K562 (cell line): ENCODE results near the gene MECP2. TPM values are rescaled to one million over a fixed set of nuclear protein-coding genes. Genes with fewer than 3 reads are reported as not detected.

Experiments
- ATAC-seq: fragments of 200-7000 bp; cut with Tn5 transposase; 3 replicates; pipeline ENCODE4 v1.9.1; 2020; ENCODE audit warnings: moderate library complexity
- BruUV-seq: library from RNA; stranded (reverse); fragments of 400-500 nt; replicated peaks from 2 replicates; lab custom pipeline; 2021; lab: Mats Ljungman, UMichigan
- CTCF ChIA-PET: fragments of 300-600 bp; formaldehyde crosslinking; extraction: SDS; loops from one replicate; lab custom pipeline; 2021; ENCODE audit warnings: low intra/inter-chr PET ratio; lab: Yijun Ruan, JAX
- POLR2A ChIA-PET: fragments of 300-600, 350-650 bp; sonication (Branson Sonifier 250); formaldehyde crosslinking; extraction: SDS; loops from one replicate; lab custom pipeline; 2021; ENCODE audit warnings: antibody characterized with exemption, inconsistent platforms; lab: Yijun Ruan, JAX
- DNase-seq, 4 experiments: peaks; one replicate each; pipeline versions ENCODE4 v3.0.0 to v3.0.0-alpha.2; 2011 to 2018; ENCODE audit warnings: low spot score in 3 of 4, mixed read lengths in 3 of 4; ENCODE audit errors: extremely low read depth in 1 of 4
- FAIRE-seq: peaks from 2 replicates; lab custom pipeline; 2011; peaks lifted over from hg19 to GRCh38; lab: Jason Lieb, UNC
- H2AFZ ChIP-seq: 2 replicates; pipeline ENCODE4 v1.6.0; 2011; ENCODE audit warnings: low read depth, low read length, control low read depth, inconsistent platforms
- H3K27ac ChIP-seq: fragments of 200-600 bp; 3 replicates; pipeline ENCODE4 v1.8.0; 2011; ENCODE audit warnings: low read depth, mild to moderate bottlenecking, control low read depth, inconsistent platforms, low read length, moderate library complexity, mixed read lengths; ENCODE audit errors: extremely low read depth
- H3K27me3 ChIP-seq, 2 experiments: fragments of 300-600 bp in 1 of 2; 2 replicates in 1 of 2; 3 replicates in 1 of 2; pipeline versions ENCODE4 v1.6.0 to v1.8.0; 2011; ENCODE audit warnings: inconsistent platforms in 2 of 2, low read length in 2 of 2, mild to moderate bottlenecking in 1 of 2, mixed read lengths in 1 of 2, moderate library complexity in 1 of 2; ENCODE audit not compliant: control insufficient read depth in 2 of 2, insufficient read depth in 2 of 2
- H3K36me3 ChIP-seq: fragments of 300-600 bp; 3 replicates; pipeline ENCODE4 v1.8.0; 2011; ENCODE audit warnings: mild to moderate bottlenecking, low read length, inconsistent platforms; ENCODE audit not compliant: control insufficient read depth, insufficient read depth
- H3K4me1 ChIP-seq, 2 experiments: fragments of 200-600 bp in 1 of 2; replicated peaks in 1 of 2; 2 replicates in 1 of 2; 3 replicates in 1 of 2; pipeline versions ENCODE4 v1.5.1 to v1.8.0; 2011; ENCODE audit warnings: inconsistent platforms in 2 of 2, low read length in 2 of 2, mild to moderate bottlenecking in 1 of 2, mixed read lengths in 1 of 2, moderate library complexity in 1 of 2; ENCODE audit not compliant: control insufficient read depth in 2 of 2, insufficient read depth in 2 of 2
- H3K4me2 ChIP-seq: 2 replicates; pipeline ENCODE4 v1.6.1; 2011; ENCODE audit warnings: low read length, control low read depth, inconsistent platforms, mixed read lengths; ENCODE audit not compliant: insufficient read depth
- H3K4me3 ChIP-seq: fragments of 200-600 bp; sonication (generic), shearing (Covaris generic); 2 replicates; pipeline ENCODE4 v1.5.1; 2016; ENCODE audit warnings: control low read depth, inconsistent platforms
- H3K79me2 ChIP-seq: fragments of 200-600 bp; 3 replicates; pipeline ENCODE4 v1.8.0; 2011; ENCODE audit warnings: low read length, inconsistent platforms; ENCODE audit not compliant: control insufficient read depth, insufficient read depth
- H3K9ac ChIP-seq, 2 experiments: 2 replicates each; pipeline versions ENCODE4 v1.6.0 to v1.6.1; 2011; ENCODE audit warnings: low read depth in 2 of 2, low read length in 2 of 2, control low read depth in 1 of 2, inconsistent platforms in 1 of 2, mild to moderate bottlenecking in 1 of 2, mixed read lengths in 1 of 2; ENCODE audit not compliant: insufficient read depth in 1 of 2
- H3K9me1 ChIP-seq: one replicate; pipeline ENCODE4 v1.6.0; 2011; ENCODE audit warnings: inconsistent platforms, mild to moderate bottlenecking, low read length, moderate library complexity; ENCODE audit not compliant: control insufficient read depth, insufficient read depth
- H3K9me3 ChIP-seq: replicated peaks from 2 replicates; pipeline ENCODE4 v1.5.1; 2011; ENCODE audit warnings: low read depth, low read length, inconsistent platforms; ENCODE audit not compliant: control insufficient read depth, insufficient read depth
- H4K20me1 ChIP-seq: replicated peaks from 2 replicates; pipeline ENCODE4 v1.6.1; 2011; ENCODE audit warnings: low read length, inconsistent platforms, mixed read lengths; ENCODE audit not compliant: control insufficient read depth, insufficient read depth
- BRD4 ChIP-seq: fragments of 200-600 bp; sonication (generic); IDR thresholded peaks from 2 replicates; pipeline ENCODE4 v1.6.1; 2017; ENCODE audit warnings: inconsistent platforms
- CBFA2T2 ChIP-seq: fragments of 450-650 bp; conservative IDR thresholded peaks from 2 replicates; pipeline ENCODE4 v1.6.1; 2017; ENCODE audit warnings: mild to moderate bottlenecking
- DEAF1 ChIP-seq: fragments of 450-650 bp; formaldehyde crosslinking; IDR thresholded peaks from 2 replicates; pipeline ENCODE4 v1.4.0; 2020; ENCODE audit warnings: mild to moderate bottlenecking, moderate library complexity
- GABPA ChIP-seq: fragments of 200-800 bp; sonication (Bioruptor generic); conservative IDR thresholded peaks from 2 replicates; pipeline ENCODE4 v1.6.1; 2016; ENCODE audit warnings: low read depth, missing genetic modification characterization, missing compliant biosample characterization
- KHSRP ChIP-seq: fragments of 450-650 bp; IDR thresholded peaks from 2 replicates; pipeline ENCODE4 v1.6.1; 2017
- KLF10 ChIP-seq: fragments of 250-450 bp; sonication (Bioruptor Pico); IDR thresholded peaks from 2 replicates; pipeline ENCODE4 v1.6.1; 2021; ENCODE audit warnings: matching md5 sums
- MTA1 ChIP-seq: fragments of 450-650 bp; IDR thresholded peaks from 2 replicates; pipeline ENCODE4 v1.6.1; 2017; ENCODE audit warnings: borderline replicate concordance
- NFIX ChIP-seq: fragments of 250-450 bp; sonication (Bioruptor Pico); IDR thresholded peaks from 2 replicates; pipeline ENCODE4 v1.4.0; 2020; ENCODE audit warnings: low read depth, mild to moderate bottlenecking, moderate library complexity
- NR2C2 ChIP-seq, 2 experiments: fragments of 200-800 bp in 1 of 2; sonication (Bioruptor generic) in 1 of 2; sonication (generic) in 1 of 2; formaldehyde crosslinking in 1 of 2; IDR thresholded peaks; 2 replicates each; pipeline versions ENCODE4 v1.6.1 to v1.8.0; 2016 to 2022; ENCODE audit warnings: mild to moderate bottlenecking in 1 of 2, missing compliant biosample characterization in 1 of 2, missing genetic modification characterization in 1 of 2, missing genetic modification reagents in 1 of 2
- SETDB1 ChIP-seq: IDR thresholded peaks from one replicate; pipeline ENCODE4 v1.6.1; 2012; ENCODE audit warnings: low read length, control low read depth, inconsistent platforms
- SRF ChIP-seq, 2 experiments: fragments of 250-450, 450-650 bp in 1 of 2; sonication (Bioruptor Pico) in 1 of 2; sonication (generic) in 1 of 2; formaldehyde crosslinking; IDR thresholded peaks; 2 replicates each; pipeline versions ENCODE4 v1.5.0 to v1.5.1; 2020 to 2022; ENCODE audit warnings: mild to moderate bottlenecking in 1 of 2, missing genetic modification reagents in 1 of 2
- ZMIZ1 ChIP-seq, 2 experiments: fragments of 150-350 bp in 1 of 2; IDR thresholded peaks; 2 replicates each; pipeline ENCODE4 v1.6.1; 2012 to 2016; ENCODE audit warnings: low read depth in 2 of 2, low read length in 2 of 2, mild to moderate bottlenecking in 1 of 2, moderate library complexity in 1 of 2
- ZNF146 ChIP-seq: IDR thresholded peaks from one replicate; pipeline ENCODE4 v1.6.1; 2018; ENCODE audit warnings: missing compliant biosample characterization; ENCODE audit not compliant: unreplicated experiment
- ZNF384 ChIP-seq: IDR thresholded peaks from 2 replicates; pipeline ENCODE4 v1.6.1; 2012; ENCODE audit warnings: low read depth, low read length, improper control_type of control experiment
- ZNF785 ChIP-seq: fragments of 250-450 bp; sonication (Bioruptor Pico); IDR thresholded peaks from 2 replicates; pipeline ENCODE4 v1.4.0; 2020; ENCODE audit warnings: mild to moderate bottlenecking
- ZZZ3 ChIP-seq: fragments of 450-650 bp; IDR thresholded peaks from 2 replicates; pipeline ENCODE4 v1.6.1; 2016; ENCODE audit warnings: antibody characterized with exemption, mild to moderate bottlenecking, moderate library complexity
- WGBS: fragments of 100-300 bp; shearing (Covaris generic); methylation state at CpG from one replicate; pipeline ENCODE4 v1.1.6; 2016; ENCODE audit warnings: low coverage, mixed read lengths; ENCODE audit not compliant: insufficient coverage; ENCODE audit errors: missing lambda C conversion rate; 5-methylcytosine and 5-hydroxymethylcytosine counted together
- in situ Hi-C: fragments of 300-500 bp; cut with MboI; formaldehyde crosslinking; loops from 4 replicates; pipeline ENCODE4 v1.15.0; 2018; ENCODE audit warnings: inconsistent platforms, mixed read lengths
- intact Hi-C: fragments of 100-400 bp; cut with micrococcal nuclease; formaldehyde crosslinking; loops from 2 replicates; pipeline ENCODE4 v1.14.2; 2022
- polyA plus RNA-seq, 8 experiments: library from polyadenylated mRNA; depleted of rRNA in 4 of 8; stranded (reverse) in 5 of 8; unstranded in 3 of 8; fragments of >200 nt; fragmentation: Nextera tagmentation in 2 of 8; fragmentation: Illumina TruSeq in 1 of 8; extraction: Ambion mirVana in 2 of 8; extraction: Trizol in 1 of 8; gene quantifications; 2 replicates each; pipeline versions ENCODE4 v1.2.1 to v1.2.3, GENCODE V29; 2011 to 2014; ENCODE audit warnings: inconsistent platforms in 1 of 8, missing spikeins in 1 of 8
- total RNA-seq, 7 experiments: library from RNA; depleted of rRNA in 6 of 7; stranded (reverse); fragments of >200 nt in 6 of 7; fragmentation: Illumina TruSeq in 2 of 7; extraction: Trizol in 2 of 7; gene quantifications; 2 replicates each; pipeline versions ENCODE4 v1.2.1 to v1.2.3, GENCODE V29; 2011 to 2021; ENCODE audit warnings: low replicate concordance in 1 of 7

MECP2 gene
- total and polyA plus RNA-seq, 9 of the 15 experiments (the other 6 are each of a cell fraction or from before 2014, with no cell fraction given) = 2.1 to 50.9 (median 30.5) TPM

- no TSS peak for BruUV-seq
- Histone ChIP-seq H3K27me3 (no peaks in the 10 kb centered on the region), H3K36me3 (peaks cover 5% of the 10 kb centered on the region; the same call in 1 of the 3 replicates), H3K9me1 (no peaks in the 10 kb centered on the region), H3K4me3 (no peak overlapping the region), H3K9ac (no peak overlapping the region), H3K9me3 (no peaks in the 10 kb centered on the region), H3K79me2 (no peaks in the 10 kb centered on the region), H4K20me1 (no peaks in the 10 kb centered on the region), H2AFZ (no peak overlapping the region), H3K4me1 (peaks cover 12 to 17% of the 10 kb centered on the region in 2 experiments; a peak in 4 of 5 replicates), H3K4me2 (no peak overlapping the region), H3K27ac (no peak overlapping the region)
- ChIA-PET POLR2A (interaction anchor here (0.7 kb wide), 2 partner anchors 13 to 49 kb away, joined by 4 to 5 read pairs; no protein-coding TSS in a partner anchor), CTCF (no interaction called here)
- in situ Hi-C loops = no loop called here
- WGBS = 88% methylated on average over 5 of the region's 19 CpGs
- intact Hi-C loops = no loop called here
- FAIRE-seq (no peak), DNase-seq (no peak), ATAC-seq (no peak)
- TF ChIP-seq ZNF384 = no peak
- TF ChIP-seq ZMIZ1 (IDR thresholded peaks at IDR 0.05; ENCODE audit: low read depth in 2 of 2, low read length in 2 of 2) = no peak
- no peak for TF ChIP-seq ZNF146 (CRISPR knock-in tag)
- TF ChIP-seq DEAF1 = no peak
- no peak for TF ChIP-seq MTA1
- no peak for TF ChIP-seq SETDB1
- no peak for TF ChIP-seq GABPA (tag)
- TF ChIP-seq ZNF785 = no peak
- no peak for TF ChIP-seq NFIX (CRISPR knock-in tag)
- no peak for TF ChIP-seq SRF (CRISPR knock-in tag; IDR thresholded peaks at IDR 0.05)
- no peak for TF ChIP-seq BRD4
- no peak for TF ChIP-seq KLF10 (CRISPR knock-in tag)
- TF ChIP-seq ZZZ3 = no peak
- no peak for TF ChIP-seq KHSRP
- no peak for TF ChIP-seq CBFA2T2
- no peak for TF ChIP-seq NR2C2 (CRISPR knock-in tag; IDR thresholded peaks at IDR 0.05)
- TF ChIP-seq NR2C2 (tag; IDR thresholded peaks at IDR 0.05) = no peak
Measured at GRCh38 chrX:153999359-154000037, 98.0 kb downstream of the MECP2 start.
